SK-N-SH (cell line): ENCODE results near the gene LIPH. TPM values are rescaled to one million over a fixed set of nuclear protein-coding genes. Genes with fewer than 3 reads are reported as not detected.

Experiments
- CTCF ChIA-PET: fragments of 300-600, 350-600 bp; formaldehyde crosslinking; extraction: SDS; loops from one replicate; lab custom pipeline; 2021; lab: Yijun Ruan, JAX
- POLR2A ChIA-PET: fragments of 350-600 bp; sonication (Branson Sonifier 250); formaldehyde crosslinking; extraction: SDS; loops from one replicate; lab custom pipeline; 2020; ENCODE audit warnings: antibody characterized with exemption, inconsistent platforms; lab: Yijun Ruan, JAX
- DNase-seq: peaks from one replicate; pipeline ENCODE4 v3.0.0; 2012
- H2AFZ ChIP-seq: fragments of 200-600 bp; sonication (generic); 2 replicates; pipeline ENCODE4 v1.8.1; 2016; ENCODE audit warnings: antibody characterized with exemption, mild to moderate bottlenecking, low read depth
- H3F3A ChIP-seq: fragments of 200-600 bp; sonication (generic); replicated peaks from 2 replicates; pipeline ENCODE3; 2016; ENCODE audit warnings: antibody characterized with exemption, mild to moderate bottlenecking; ENCODE audit not compliant: insufficient read depth
- H3K27ac ChIP-seq, 2 experiments: fragments of 200-500 bp in 1 of 2; fragments of 200-600 bp in 1 of 2; sonication (Bioruptor generic) in 1 of 2; sonication (generic), shearing (Covaris generic) in 1 of 2; 2 replicates each; pipeline versions ENCODE4 v1.5.1 to v1.6.1; 2014 to 2016; ENCODE audit warnings: low read depth in 2 of 2, inconsistent platforms in 1 of 2, low read length in 1 of 2, mild to moderate bottlenecking in 1 of 2, mixed read lengths in 1 of 2
- H3K27me3 ChIP-seq: fragments of 200-600 bp; sonication (generic), shearing (Covaris generic); 2 replicates; pipeline ENCODE4 v1.6.1; 2016; ENCODE audit warnings: mixed run types; ENCODE audit not compliant: insufficient read depth
- H3K36me3 ChIP-seq, 2 experiments: fragments of 200-500 bp in 1 of 2; fragments of 200-600 bp in 1 of 2; sonication (Bioruptor generic) in 1 of 2; sonication (generic) in 1 of 2; replicated peaks in 1 of 2; 2 replicates each; pipeline versions ENCODE3 to v1.5.1; 2014 to 2016; ENCODE audit warnings: low read length in 1 of 2, mild to moderate bottlenecking in 1 of 2; ENCODE audit not compliant: insufficient read depth in 2 of 2, control insufficient read depth in 1 of 2
- H3K4me1 ChIP-seq, 2 experiments: fragments of 200-500 bp in 1 of 2; fragments of 200-600 bp in 1 of 2; sonication (Bioruptor generic) in 1 of 2; sonication (generic), shearing (Covaris generic) in 1 of 2; 2 replicates each; pipeline versions ENCODE4 v1.5.1 to v1.6.1; 2014 to 2016; ENCODE audit warnings: low read depth in 1 of 2, low read length in 1 of 2, mixed run types in 1 of 2; ENCODE audit not compliant: insufficient read depth in 2 of 2, control insufficient read depth in 1 of 2
- H3K4me2 ChIP-seq: fragments of 200-600 bp; sonication (generic), shearing (Covaris generic); 2 replicates; pipeline ENCODE4 v1.6.1; 2017; ENCODE audit warnings: mixed run types
- H3K4me3 ChIP-seq, 2 experiments: fragments of 200-500 bp in 1 of 2; fragments of 200-600 bp in 1 of 2; sonication (Bioruptor generic) in 1 of 2; sonication (generic), shearing (Covaris generic) in 1 of 2; 2 replicates each; pipeline versions ENCODE4 v1.5.1 to v1.8.1; 2014 to 2016; ENCODE audit warnings: low read depth in 2 of 2, inconsistent platforms in 1 of 2, low read length in 1 of 2, mild to moderate bottlenecking in 1 of 2, mixed read lengths in 1 of 2, moderate library complexity in 1 of 2
- H3K79me2 ChIP-seq: fragments of 200-600 bp; sonication (generic); 2 replicates; pipeline ENCODE4 v1.8.1; 2017; ENCODE audit warnings: mild to moderate bottlenecking; ENCODE audit not compliant: insufficient read depth
- H3K9ac ChIP-seq: fragments of 200-600 bp; sonication (generic); 2 replicates; pipeline ENCODE4 v1.6.1; 2017; ENCODE audit warnings: mixed run types
- H3K9me2 ChIP-seq: fragments of 200-600 bp; sonication (generic); 2 replicates; pipeline ENCODE4 v1.6.1; 2017; ENCODE audit warnings: mixed run types
- H3K9me3 ChIP-seq: fragments of 200-600 bp; sonication (generic); 2 replicates; pipeline ENCODE4 v1.6.1; 2017; ENCODE audit warnings: mixed run types, mild to moderate bottlenecking, moderate library complexity
- H4K20me1 ChIP-seq: fragments of 200-600 bp; sonication (generic); 2 replicates; pipeline ENCODE4 v1.6.1; 2017; ENCODE audit warnings: mild to moderate bottlenecking, mixed run types; ENCODE audit not compliant: insufficient read depth
- CHD2 ChIP-seq: fragments of 150-350 bp; IDR thresholded peaks from 2 replicates; pipeline ENCODE4 v1.6.1; 2018; ENCODE audit warnings: low read length; ENCODE audit not compliant: partially characterized antibody
- ELF1 ChIP-seq: IDR thresholded peaks from 2 replicates; pipeline ENCODE4 v1.4.0; 2012
- EP300 ChIP-seq, 2 experiments: IDR thresholded peaks; 2 replicates each; pipeline versions ENCODE4 v1.4.0 to v1.6.1; 2012; ENCODE audit warnings: borderline replicate concordance in 1 of 2, low read depth in 1 of 2, low read length in 1 of 2
- EZH2phosphoT487 ChIP-seq: fragments of 200-600 bp; sonication (generic); IDR thresholded peaks from 2 replicates; pipeline ENCODE4 v1.6.1; 2017; ENCODE audit warnings: low read depth, mixed run types, mild to moderate bottlenecking, antibody characterized with exemption, moderate library complexity, borderline replicate concordance
- FOSL2 ChIP-seq: IDR thresholded peaks from 2 replicates; pipeline ENCODE4 v1.4.0; 2012; ENCODE audit warnings: low read depth, mild to moderate bottlenecking, moderate library complexity, borderline replicate concordance
- FOXJ3 ChIP-seq: sonication (generic); formaldehyde crosslinking; IDR thresholded peaks from 2 replicates; pipeline ENCODE4 v1.5.1; 2020; ENCODE audit warnings: mild to moderate bottlenecking, missing genetic modification reagents
- MXI1 ChIP-seq: IDR thresholded peaks from 2 replicates; pipeline ENCODE4 v1.6.1; 2012; ENCODE audit warnings: mild to moderate bottlenecking, low read depth, low read length, improper control_type of control experiment
- RAD21 ChIP-seq: IDR thresholded peaks from 2 replicates; pipeline ENCODE4 v1.6.1; 2012; ENCODE audit warnings: mild to moderate bottlenecking, low read length
- RFX5 ChIP-seq: IDR thresholded peaks from 2 replicates; pipeline ENCODE4 v1.6.1; 2012; ENCODE audit warnings: mild to moderate bottlenecking, improper control_type of control experiment, low read length
- RXRA ChIP-seq: IDR thresholded peaks from 2 replicates; pipeline ENCODE4 v1.4.0; 2012; ENCODE audit warnings: low read depth, mild to moderate bottlenecking, borderline replicate concordance
- TAF1 ChIP-seq: IDR thresholded peaks from 2 replicates; pipeline ENCODE4 v1.6.1; 2012; ENCODE audit warnings: low read depth, mild to moderate bottlenecking, low read length, moderate library complexity, borderline replicate concordance
- YY1 ChIP-seq: IDR thresholded peaks from 2 replicates; pipeline ENCODE4 v1.4.0; 2012; ENCODE audit warnings: low read depth, mild to moderate bottlenecking
- WGBS: methylation state at CpG from one replicate; pipeline ENCODE4 v1.1.6; 2017; ENCODE audit warnings: low lambda C conversion rate; 5-methylcytosine and 5-hydroxymethylcytosine counted together
- polyA plus RNA-seq, 3 experiments: library from polyadenylated mRNA; depleted of rRNA; stranded (reverse); fragments of >200 nt; gene quantifications; 2 replicates each; pipeline ENCODE4 v1.2.3, GENCODE V29; 2012
- TF ChIP-seq, protein P1 (sequence below): IDR thresholded peaks from 2 replicates; pipeline ENCODE4 v1.4.0; 2012; ENCODE audit warnings: low read depth
- TF ChIP-seq, protein P2 (sequence below): IDR thresholded peaks from 2 replicates; pipeline ENCODE4; 2012
- TF ChIP-seq, protein P3 (sequence below): fragments of 200-600 bp; sonication (generic); IDR thresholded peaks from 2 replicates; pipeline ENCODE4 v1.6.1; 2017; ENCODE audit warnings: antibody characterized with exemption, mild to moderate bottlenecking, moderate library complexity
- TF ChIP-seq, protein P4 (sequence below): IDR thresholded peaks from 2 replicates; pipeline ENCODE4 v1.4.0; 2012; ENCODE audit warnings: low read depth, borderline replicate concordance

The LIPH gene
- polyA plus RNA-seq, 1 of the 3 experiments (the other 2 are of a cell fraction): not detected

DNA sequence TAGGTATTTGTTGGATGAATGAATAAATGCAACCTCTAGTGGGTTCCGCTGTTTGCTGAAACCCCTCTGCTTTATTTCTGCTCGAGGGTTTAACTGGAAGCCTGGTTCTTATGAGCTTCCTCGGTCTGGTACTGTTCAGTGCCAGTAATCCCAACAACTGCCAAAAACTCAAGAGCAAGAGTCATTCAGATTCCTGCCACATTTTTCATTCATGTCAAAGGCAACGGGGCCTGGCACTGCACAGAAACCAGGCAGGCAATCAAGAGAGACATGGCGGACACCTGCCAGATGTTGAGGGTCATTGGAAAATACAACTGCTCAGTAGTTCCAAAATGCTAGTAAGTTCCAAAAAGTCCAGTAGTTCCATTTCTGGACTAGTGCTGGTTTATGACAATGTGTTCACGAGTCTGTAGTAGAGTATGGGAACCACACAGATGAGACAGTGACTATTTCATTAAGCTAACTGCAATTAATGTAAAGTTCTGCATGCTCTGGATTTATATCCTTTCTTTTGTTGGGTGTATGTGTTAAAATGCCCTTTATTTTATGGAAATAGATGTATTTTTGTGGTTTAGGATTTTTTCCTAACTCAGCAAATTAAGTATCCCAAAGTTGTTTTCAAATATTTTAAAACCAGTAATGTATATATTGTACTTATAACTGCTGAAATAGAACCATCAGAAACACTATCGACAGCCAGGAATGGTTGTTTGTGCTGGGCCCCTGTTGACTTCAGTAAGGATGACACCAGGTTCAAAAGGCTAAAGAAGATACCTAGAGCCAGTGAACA is 30.8 kb downstream of the LIPH start:
- Histone ChIP-seq H3K27me3 (peaks cover 5% of the 10 kb centered on the region; the same call in 1 of the 2 replicates), H3K4me3 (no peak overlapping the region), H3K36me3 (no peaks in the 10 kb centered on the region), H3F3A (no peaks in the 10 kb centered on the region), H3K9me2 (no peaks in the 10 kb centered on the region), H3K4me1 (no peaks in the 10 kb centered on the region), H3K27ac (no peak overlapping the region), H3K79me2 (no peaks in the 10 kb centered on the region), H4K20me1 (no peaks in the 10 kb centered on the region), H3K9ac (no peak overlapping the region), H3K4me2 (no peak overlapping the region), H2AFZ (no peak overlapping the region), H3K9me3 (no peaks in the 10 kb centered on the region)
- WGBS: 56% methylated on average over 5 of the region's 7 CpGs
- POLR2A ChIA-PET: no interaction called here
- DNase-seq: no peak
- TF ChIP-seq, protein P1, sequence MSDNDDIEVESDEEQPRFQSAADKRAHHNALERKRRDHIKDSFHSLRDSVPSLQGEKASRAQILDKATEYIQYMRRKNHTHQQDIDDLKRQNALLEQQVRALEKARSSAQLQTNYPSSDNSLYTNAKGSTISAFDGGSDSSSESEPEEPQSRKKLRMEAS: no peak
- TF ChIP-seq MXI1 (no peak), FOXJ3 (CRISPR knock-in tag) (no peak), RAD21 (no peak), RXRA (no peak), EP300 (IDR thresholded peaks at IDR 0.05; ENCODE audit: borderline replicate concordance in 1 of 2, low read depth in 1 of 2, low read length in 1 of 2) (no peak), FOSL2 (no peak), CHD2 (no peak), EZH2phosphoT487 (no peak), ELF1 (no peak), YY1 (no peak), TAF1 (no peak), RFX5 (no peak)
- TF ChIP-seq, protein P2, sequence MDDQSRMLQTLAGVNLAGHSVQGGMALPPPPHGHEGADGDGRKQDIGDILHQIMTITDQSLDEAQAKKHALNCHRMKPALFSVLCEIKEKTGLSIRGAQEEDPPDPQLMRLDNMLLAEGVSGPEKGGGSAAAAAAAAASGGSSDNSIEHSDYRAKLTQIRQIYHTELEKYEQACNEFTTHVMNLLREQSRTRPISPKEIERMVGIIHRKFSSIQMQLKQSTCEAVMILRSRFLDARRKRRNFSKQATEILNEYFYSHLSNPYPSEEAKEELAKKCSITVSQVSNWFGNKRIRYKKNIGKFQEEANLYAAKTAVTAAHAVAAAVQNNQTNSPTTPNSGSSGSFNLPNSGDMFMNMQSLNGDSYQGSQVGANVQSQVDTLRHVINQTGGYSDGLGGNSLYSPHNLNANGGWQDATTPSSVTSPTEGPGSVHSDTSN: no peak
- TF ChIP-seq, protein P3, sequence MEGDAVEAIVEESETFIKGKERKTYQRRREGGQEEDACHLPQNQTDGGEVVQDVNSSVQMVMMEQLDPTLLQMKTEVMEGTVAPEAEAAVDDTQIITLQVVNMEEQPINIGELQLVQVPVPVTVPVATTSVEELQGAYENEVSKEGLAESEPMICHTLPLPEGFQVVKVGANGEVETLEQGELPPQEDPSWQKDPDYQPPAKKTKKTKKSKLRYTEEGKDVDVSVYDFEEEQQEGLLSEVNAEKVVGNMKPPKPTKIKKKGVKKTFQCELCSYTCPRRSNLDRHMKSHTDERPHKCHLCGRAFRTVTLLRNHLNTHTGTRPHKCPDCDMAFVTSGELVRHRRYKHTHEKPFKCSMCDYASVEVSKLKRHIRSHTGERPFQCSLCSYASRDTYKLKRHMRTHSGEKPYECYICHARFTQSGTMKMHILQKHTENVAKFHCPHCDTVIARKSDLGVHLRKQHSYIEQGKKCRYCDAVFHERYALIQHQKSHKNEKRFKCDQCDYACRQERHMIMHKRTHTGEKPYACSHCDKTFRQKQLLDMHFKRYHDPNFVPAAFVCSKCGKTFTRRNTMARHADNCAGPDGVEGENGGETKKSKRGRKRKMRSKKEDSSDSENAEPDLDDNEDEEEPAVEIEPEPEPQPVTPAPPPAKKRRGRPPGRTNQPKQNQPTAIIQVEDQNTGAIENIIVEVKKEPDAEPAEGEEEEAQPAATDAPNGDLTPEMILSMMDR: no peak
- TF ChIP-seq, protein P4, sequence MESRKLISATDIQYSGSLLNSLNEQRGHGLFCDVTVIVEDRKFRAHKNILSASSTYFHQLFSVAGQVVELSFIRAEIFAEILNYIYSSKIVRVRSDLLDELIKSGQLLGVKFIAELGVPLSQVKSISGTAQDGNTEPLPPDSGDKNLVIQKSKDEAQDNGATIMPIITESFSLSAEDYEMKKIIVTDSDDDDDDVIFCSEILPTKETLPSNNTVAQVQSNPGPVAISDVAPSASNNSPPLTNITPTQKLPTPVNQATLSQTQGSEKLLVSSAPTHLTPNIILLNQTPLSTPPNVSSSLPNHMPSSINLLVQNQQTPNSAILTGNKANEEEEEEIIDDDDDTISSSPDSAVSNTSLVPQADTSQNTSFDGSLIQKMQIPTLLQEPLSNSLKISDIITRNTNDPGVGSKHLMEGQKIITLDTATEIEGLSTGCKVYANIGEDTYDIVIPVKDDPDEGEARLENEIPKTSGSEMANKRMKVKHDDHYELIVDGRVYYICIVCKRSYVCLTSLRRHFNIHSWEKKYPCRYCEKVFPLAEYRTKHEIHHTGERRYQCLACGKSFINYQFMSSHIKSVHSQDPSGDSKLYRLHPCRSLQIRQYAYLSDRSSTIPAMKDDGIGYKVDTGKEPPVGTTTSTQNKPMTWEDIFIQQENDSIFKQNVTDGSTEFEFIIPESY: no peak
- CTCF ChIA-PET: no interaction called here
